ENCODE data around the gene ADAMTS19. TPM values are rescaled to one million over a fixed set of nuclear protein-coding genes. Genes with fewer than 3 reads are reported as not detected.
A peak's percentile ranks its signal among the peaks of the same experiment; 100 is the strongest.

ADAMTS19 gene
- total RNA-seq, 1 experiment from 2014 or later, result 20.3 TPM

GRCh38 chr5:129767927-129768380 lies 307.9 kb downstream of the ADAMTS19 start:
- Histone ChIP-seq H4K8ac (replicated peaks; ENCODE audit: insufficient read length, low read depth, low read length) (no peak overlapping the region), H4K20me1 (ENCODE audit: control insufficient read depth, insufficient read depth, insufficient read length) (no peaks in the 10 kb centered on the region), H3K23ac (ENCODE audit: insufficient read length, low read depth, low read length) (no peak overlapping the region), H2AK5ac (ENCODE audit: insufficient read length, low read length) (no peak overlapping the region), H3K14ac (ENCODE audit: insufficient read depth, low read length) (no peak overlapping the region), H4K5ac (ENCODE audit: insufficient read length, low read depth, low read length) (no peak overlapping the region), H3K4ac (ENCODE audit: low read depth, low read length) (no peak overlapping the region), H3K79me2 (ENCODE audit: insufficient read depth, low read length) (no peaks in the 10 kb centered on the region), H3K9me3 (ENCODE audit: control insufficient read depth, low read depth, low read length) (no peaks in the 10 kb centered on the region), H3K27me3 (ENCODE audit: insufficient read depth, low read length) (no peaks in the 10 kb centered on the region), H2BK20ac (ENCODE audit: low read depth, low read length, poor library complexity, severe bottlenecking) (no peak overlapping the region), H3T11ph (ENCODE audit: low read length) (no peak overlapping the region), H3K79me1 (ENCODE audit: insufficient read depth, low read depth, low read length, poor library complexity, severe bottlenecking) (no peaks in the 10 kb centered on the region), H3K23me2 (ENCODE audit: insufficient read length, low read depth, low read length, poor library complexity, severe bottlenecking) (no peaks in the 10 kb centered on the region), H3K18ac (ENCODE audit: insufficient read length, low read depth, low read length) (no peak overlapping the region), H2BK5ac (ENCODE audit: insufficient read length, low read length) (no peak overlapping the region), H3K4me1 (ENCODE audit: insufficient read depth, low read length) (no peaks in the 10 kb centered on the region; the same call in 1 of the 2 replicates), H3K56ac (ENCODE audit: insufficient read length, low read depth, low read length) (no peak overlapping the region), H2AFZ (ENCODE audit: low read length) (no peak overlapping the region), H3K27ac (ENCODE audit: insufficient read length, low read depth, low read length) (no peak overlapping the region), H2BK120ac (ENCODE audit: low read depth, low read length, poor library complexity, severe bottlenecking) (no peak overlapping the region), H4K91ac (ENCODE audit: insufficient read length, low read depth, low read length) (no peak overlapping the region), H2BK12ac (ENCODE audit: insufficient read length, low read depth, low read length) (no peak overlapping the region), H3K4me2 (ENCODE audit: insufficient read depth, insufficient read length, low read length) (no peak overlapping the region), H3K9ac (ENCODE audit: extremely low read depth, insufficient read length, low read length) (no peak overlapping the region), H2BK15ac (ENCODE audit: low read depth, low read length) (no peak overlapping the region)
- DNase-seq, result peak; percentile 69
- Mint-ChIP-seq H3K27me3 (ENCODE audit: low read depth) (no peaks in the 10 kb centered on the region), H3K4me3 (no peak overlapping the region), H3K27ac (no peak overlapping the region), H3K9me3 (no peaks in the 10 kb centered on the region), H3K36me3 (ENCODE audit: insufficient read depth in 1 of 3, low read depth in 3 of 3) (no peaks in the 10 kb centered on the region), H3K4me1 (peaks cover 9 to 17% of the 10 kb centered on the region in 2 experiments)
- no CpG with 5 or more reads among the region's 3 CpGs for WGBS (ENCODE audit: extremely low coverage, insufficient read length, low lambda C conversion rate)
- peak; percentile 99 for TF ChIP-seq CTCF (conservative IDR thresholded peaks at IDR 0.05)
